ENCODE measurements around the gene NCDN. TPM values are rescaled to one million over a fixed set of nuclear protein-coding genes. Genes with fewer than 3 reads are reported as not detected.

Gene NCDN, protein sequence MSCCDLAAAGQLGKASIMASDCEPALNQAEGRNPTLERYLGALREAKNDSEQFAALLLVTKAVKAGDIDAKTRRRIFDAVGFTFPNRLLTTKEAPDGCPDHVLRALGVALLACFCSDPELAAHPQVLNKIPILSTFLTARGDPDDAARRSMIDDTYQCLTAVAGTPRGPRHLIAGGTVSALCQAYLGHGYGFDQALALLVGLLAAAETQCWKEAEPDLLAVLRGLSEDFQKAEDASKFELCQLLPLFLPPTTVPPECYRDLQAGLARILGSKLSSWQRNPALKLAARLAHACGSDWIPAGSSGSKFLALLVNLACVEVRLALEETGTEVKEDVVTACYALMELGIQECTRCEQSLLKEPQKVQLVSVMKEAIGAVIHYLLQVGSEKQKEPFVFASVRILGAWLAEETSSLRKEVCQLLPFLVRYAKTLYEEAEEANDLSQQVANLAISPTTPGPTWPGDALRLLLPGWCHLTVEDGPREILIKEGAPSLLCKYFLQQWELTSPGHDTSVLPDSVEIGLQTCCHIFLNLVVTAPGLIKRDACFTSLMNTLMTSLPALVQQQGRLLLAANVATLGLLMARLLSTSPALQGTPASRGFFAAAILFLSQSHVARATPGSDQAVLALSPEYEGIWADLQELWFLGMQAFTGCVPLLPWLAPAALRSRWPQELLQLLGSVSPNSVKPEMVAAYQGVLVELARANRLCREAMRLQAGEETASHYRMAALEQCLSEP
- total RNA-seq = 10 to 100 TPM; 31.3 to 36.0 TPM

DNA sequence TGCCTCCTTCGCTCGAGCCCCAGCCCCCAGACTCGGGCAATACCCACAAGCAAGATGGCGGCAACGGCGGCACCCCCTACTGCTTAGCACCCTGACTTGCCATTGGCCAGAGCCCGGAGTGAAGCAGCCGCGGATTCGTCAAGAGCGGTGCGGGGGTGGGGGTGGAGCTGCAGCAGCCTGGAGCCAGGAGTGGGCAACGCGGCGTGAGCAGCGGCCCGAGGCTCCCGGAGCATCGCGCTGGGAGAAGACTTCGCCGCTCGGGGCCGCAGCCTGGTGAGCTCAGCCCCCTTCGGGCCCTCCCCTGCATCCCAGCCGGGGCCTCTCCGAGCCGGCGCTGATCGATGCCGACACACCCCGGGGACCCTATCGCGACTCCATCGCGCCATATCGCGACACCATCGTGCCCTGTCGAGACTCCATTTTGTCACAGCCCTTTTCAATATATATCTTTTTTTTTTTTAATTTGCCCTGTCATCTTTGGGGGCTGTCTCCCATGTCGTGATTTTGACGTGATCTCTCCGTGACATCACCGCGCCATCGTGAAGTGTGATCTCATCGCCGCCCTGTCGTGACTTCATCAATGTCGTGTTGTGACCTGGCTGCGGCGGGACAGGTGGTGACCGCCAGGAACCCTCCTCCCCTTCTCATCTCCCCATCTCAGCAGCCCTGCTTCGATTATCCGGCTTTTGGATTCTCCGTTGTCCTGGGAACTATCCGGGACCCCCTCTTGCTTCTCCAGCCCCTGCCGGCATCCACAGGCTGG, at the start of gene NCDN:
Gene NCDN (plus strand): TSS at position 189 of the 763 bp plus-strand sequence. CDS start 392 bp downstream, at position 581.
- no peaks in the 10 kb centered on the region for H3K27me3 Mint-ChIP-seq
- H3K36me3 Mint-ChIP-seq = peaks cover 2% of the 10 kb centered on the region
- H3K27ac Mint-ChIP-seq = peak within 1 kb of the TSS; percentile 97
- H3K4me1 Mint-ChIP-seq = peaks cover 51% of the 10 kb centered on the region
- peak within 1 kb of the TSS; percentile 96 for H3K4me3 Mint-ChIP-seq
- DNase-seq = peak; percentile 96
- no peaks in the 10 kb centered on the region for H3K9me3 Mint-ChIP-seq

DNA sequence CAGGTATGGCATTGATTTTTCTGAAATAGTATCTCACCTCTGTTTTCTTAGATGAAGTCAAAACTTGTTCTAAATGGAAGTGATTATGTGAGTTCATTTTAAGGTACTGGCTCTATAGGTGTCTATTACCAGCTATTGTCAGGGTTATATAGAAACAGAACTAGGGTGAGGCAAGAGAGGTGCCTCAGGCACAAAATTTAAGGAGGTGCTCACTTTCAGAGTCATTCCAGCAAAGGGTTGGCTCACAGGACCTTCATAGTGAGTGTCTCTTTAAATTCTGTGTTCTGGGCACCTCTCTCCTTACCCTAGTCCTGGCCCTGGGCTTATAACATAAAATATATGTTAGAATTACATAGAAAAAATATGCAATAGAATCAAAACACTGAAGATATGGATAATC, 49.7 kb upstream of the NCDN start:
- Mint-ChIP-seq H3K36me3 (peaks cover 24% of the 10 kb centered on the region), H3K4me3 (no peak overlapping the region), H3K9me3 (no peaks in the 10 kb centered on the region), H3K4me1 (peaks cover 46% of the 10 kb centered on the region), H3K27ac (no peak overlapping the region), H3K27me3 (no peaks in the 10 kb centered on the region)
- no peak for DNase-seq

DNA sequence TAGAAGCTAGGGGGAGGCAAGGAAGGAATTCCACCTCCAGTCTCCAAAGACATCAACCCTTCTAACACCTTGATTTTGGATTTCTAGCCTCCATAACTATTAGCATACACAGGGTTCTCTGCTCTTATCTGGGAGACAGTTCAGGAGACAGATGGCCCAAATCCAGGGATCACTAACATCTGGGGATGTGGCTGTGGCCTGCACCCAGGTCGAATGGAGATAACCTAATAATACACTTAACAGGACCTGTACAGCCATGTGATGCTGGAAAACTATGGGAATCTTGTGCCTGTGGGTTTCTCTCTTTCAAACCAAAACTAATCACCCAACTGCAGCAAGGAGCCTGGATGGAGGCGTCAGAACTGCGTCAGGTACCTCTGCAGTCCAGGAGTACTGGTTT, 48.0 kb upstream of the NCDN start:
- no peak overlapping the region for H3K27ac Mint-ChIP-seq
- peaks cover 46% of the 10 kb centered on the region for H3K4me1 Mint-ChIP-seq
- no peak for DNase-seq
- no peak overlapping the region for H3K4me3 Mint-ChIP-seq
- peaks cover 2% of the 10 kb centered on the region for H3K9me3 Mint-ChIP-seq
- peaks cover 28% of the 10 kb centered on the region for H3K36me3 Mint-ChIP-seq
- no peaks in the 10 kb centered on the region for H3K27me3 Mint-ChIP-seq

DNA sequence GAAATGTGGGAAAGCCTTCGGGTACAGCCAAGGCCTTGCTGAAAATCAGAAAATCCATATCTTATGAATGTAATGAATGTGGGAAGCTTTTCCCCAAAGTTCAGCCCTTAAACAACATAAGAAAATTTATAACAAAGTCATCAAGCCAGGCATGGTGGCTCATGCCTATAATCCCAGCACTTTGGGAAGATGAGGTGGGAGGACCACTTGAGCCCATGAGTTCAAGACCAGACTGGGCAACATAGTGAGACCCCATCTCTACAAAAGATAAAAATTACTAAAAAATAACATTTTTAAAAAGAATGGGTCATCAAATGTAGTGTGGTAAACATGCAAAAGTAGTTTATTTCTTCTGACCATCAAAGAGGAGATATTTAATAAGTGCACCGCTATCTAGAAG, 46.3 kb upstream of the NCDN start:
- Mint-ChIP-seq H3K36me3 (peaks cover 36% of the 10 kb centered on the region), H3K27ac (no peak overlapping the region), H3K9me3 (peaks cover 16% of the 10 kb centered on the region), H3K27me3 (no peaks in the 10 kb centered on the region), H3K4me3 (no peak overlapping the region), H3K4me1 (peaks cover 36% of the 10 kb centered on the region)
- no peak for DNase-seq

DNA sequence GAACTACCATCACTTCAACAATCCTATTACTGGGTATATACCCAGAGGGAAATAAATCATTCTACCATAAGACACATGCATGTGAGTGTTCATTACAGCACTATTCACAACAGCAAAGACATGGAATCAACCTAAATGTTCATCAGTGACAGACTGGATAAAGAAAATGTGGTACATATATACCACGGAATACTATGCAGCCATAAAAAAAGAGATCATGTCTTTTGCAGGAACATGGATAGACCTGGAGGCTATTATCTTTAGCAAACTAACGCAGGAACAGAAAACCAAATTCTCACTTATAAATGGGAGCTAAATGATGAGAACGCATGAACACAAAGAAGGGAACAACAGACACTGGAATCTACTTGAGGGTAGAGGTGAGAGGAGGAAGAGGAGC, 39.4 kb upstream of the NCDN start:
- Mint-ChIP-seq H3K27me3 (no peaks in the 10 kb centered on the region), H3K4me1 (peaks cover 5% of the 10 kb centered on the region), H3K36me3 (peaks cover 44% of the 10 kb centered on the region)

DNA sequence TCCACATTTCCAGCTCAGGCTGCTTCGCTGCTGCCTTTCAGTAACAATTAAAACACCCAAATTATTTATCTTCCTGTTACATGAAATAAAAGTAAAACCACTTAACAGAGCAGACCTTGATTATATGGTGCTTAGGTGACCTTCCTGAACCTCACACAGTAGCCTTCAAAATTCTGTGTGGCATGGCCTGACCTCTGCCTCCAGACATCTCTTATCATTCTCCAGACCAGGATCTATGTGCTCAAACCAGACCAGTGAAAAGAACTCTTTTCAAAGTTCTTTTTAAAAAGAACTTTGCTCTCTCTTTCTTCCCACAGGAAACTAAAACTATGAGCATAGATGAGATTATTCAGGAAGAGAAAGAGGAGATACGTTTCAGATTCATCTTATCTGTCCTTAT, 38.2 kb upstream of the NCDN start:
- H3K4me1 Mint-ChIP-seq = peaks cover 5% of the 10 kb centered on the region
- H3K4me3 Mint-ChIP-seq = no peak overlapping the region
- no peaks in the 10 kb centered on the region for H3K27me3 Mint-ChIP-seq
- H3K9me3 Mint-ChIP-seq = peaks cover 32% of the 10 kb centered on the region
- no peak for DNase-seq
- peaks cover 44% of the 10 kb centered on the region for H3K36me3 Mint-ChIP-seq
- no peak overlapping the region for H3K27ac Mint-ChIP-seq

More for the DNA sequence above, 39.4 kb upstream of the NCDN start:
- Mint-ChIP-seq H3K27ac (no peak overlapping the region), H3K9me3 (peaks cover 32% of the 10 kb centered on the region), H3K4me3 (no peak overlapping the region)
- no peak for DNase-seq

DNA sequence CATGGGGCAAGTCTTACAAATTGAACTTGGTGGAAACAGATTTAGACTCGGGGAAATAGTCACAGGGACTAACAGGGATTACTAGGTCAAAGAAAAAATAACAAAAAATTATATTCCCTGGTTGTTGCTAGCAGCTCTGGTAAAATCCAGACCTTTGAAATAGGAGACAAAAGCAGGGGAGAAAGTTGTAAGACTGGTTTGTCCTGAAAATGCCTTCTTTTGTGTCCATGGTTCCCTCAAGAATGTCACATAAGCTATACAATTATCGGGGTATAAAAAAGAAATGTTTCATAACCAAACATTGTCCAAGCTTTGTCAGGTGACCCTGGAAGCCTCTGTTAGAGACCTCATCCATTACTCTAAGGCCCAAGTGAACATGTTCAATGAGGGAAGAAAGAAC, 33.5 kb upstream of the NCDN start:
- peaks cover 24% of the 10 kb centered on the region for H3K9me3 Mint-ChIP-seq
- H3K27ac Mint-ChIP-seq = no peak overlapping the region
- H3K4me1 Mint-ChIP-seq = peaks cover 5% of the 10 kb centered on the region
- no peak for DNase-seq
- H3K36me3 Mint-ChIP-seq = peaks cover 31% of the 10 kb centered on the region
- no peak overlapping the region for H3K4me3 Mint-ChIP-seq
- H3K27me3 Mint-ChIP-seq = no peaks in the 10 kb centered on the region

DNA sequence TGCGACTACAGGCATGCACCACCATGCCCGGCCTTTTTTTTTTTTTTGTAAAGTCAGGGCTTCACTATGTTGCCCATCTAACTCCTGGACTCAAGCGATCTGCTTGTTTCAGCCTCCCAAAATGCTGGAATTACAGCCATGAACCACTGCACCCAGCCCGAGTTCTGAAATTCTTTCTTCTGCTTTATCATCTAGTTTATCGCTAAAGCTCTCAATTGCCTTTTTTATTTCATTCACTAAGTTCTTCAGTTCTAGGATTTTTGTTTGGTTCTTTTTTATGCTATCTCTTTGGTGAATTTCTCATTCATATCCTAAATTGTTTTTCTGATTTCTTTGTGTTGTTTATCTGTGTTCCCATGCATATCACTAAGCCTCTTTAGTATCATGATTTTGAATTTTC, 27.4 kb upstream of the NCDN start:
- peaks cover 28% of the 10 kb centered on the region for H3K9me3 Mint-ChIP-seq
- peaks cover 6% of the 10 kb centered on the region for H3K4me1 Mint-ChIP-seq
- no peak overlapping the region for H3K27ac Mint-ChIP-seq
- peaks cover 45% of the 10 kb centered on the region for H3K36me3 Mint-ChIP-seq
- H3K4me3 Mint-ChIP-seq = no peak overlapping the region
- no peak for DNase-seq
- no peaks in the 10 kb centered on the region for H3K27me3 Mint-ChIP-seq

DNA sequence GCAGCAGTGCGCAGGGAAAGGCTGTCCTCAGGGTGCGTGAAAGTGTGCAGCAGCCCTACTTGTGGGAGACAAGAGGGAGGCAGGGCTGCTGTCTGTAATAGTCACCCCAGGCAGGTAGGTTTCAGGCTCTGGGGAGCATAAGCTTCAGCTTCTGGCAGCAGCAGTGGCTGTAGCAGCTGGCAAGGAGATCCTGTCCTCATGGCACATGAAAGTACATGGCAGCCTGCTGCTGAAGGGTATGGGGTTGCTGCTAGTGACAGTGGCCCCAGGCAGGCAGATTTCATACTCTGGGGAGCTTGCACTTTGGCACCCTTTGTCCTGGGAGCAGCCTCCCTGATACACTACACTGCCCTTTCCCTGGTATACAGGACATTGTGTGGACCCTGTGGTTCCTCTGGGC, 26.7 kb upstream of the NCDN start:
- peaks cover 14% of the 10 kb centered on the region for H3K4me1 Mint-ChIP-seq
- H3K9me3 Mint-ChIP-seq = peaks cover 23% of the 10 kb centered on the region
- peak overlapping the region; percentile 35 for H3K27ac Mint-ChIP-seq
- peaks cover 39% of the 10 kb centered on the region for H3K36me3 Mint-ChIP-seq
- DNase-seq = no peak
- H3K27me3 Mint-ChIP-seq = no peaks in the 10 kb centered on the region
- H3K4me3 Mint-ChIP-seq = no peak overlapping the region

DNA sequence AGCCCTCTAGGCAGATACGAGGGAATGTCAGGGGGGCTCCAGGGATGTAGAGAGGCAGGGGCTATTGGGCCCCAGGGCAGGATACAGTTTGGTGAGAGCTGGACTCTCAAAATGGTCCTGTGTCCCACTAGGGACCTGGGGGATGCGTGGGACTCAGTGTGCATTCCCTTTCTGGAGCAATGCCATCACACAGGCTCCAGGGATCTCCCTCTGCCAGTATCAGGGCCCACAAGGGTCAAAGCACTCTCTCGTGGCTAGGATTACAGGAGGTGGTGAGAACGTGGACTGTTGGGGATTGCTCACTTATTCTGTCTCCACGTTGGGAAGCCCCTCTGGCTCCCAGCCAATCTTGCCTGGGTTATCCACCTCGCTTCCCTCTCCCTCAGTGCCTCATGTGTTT, 26.2 kb upstream of the NCDN start:
- Mint-ChIP-seq H3K4me1 (peaks cover 18% of the 10 kb centered on the region), H3K27ac (no peak overlapping the region), H3K36me3 (peaks cover 40% of the 10 kb centered on the region), H3K4me3 (no peak overlapping the region), H3K27me3 (no peaks in the 10 kb centered on the region), H3K9me3 (peaks cover 23% of the 10 kb centered on the region)
- no peak for DNase-seq

DNA sequence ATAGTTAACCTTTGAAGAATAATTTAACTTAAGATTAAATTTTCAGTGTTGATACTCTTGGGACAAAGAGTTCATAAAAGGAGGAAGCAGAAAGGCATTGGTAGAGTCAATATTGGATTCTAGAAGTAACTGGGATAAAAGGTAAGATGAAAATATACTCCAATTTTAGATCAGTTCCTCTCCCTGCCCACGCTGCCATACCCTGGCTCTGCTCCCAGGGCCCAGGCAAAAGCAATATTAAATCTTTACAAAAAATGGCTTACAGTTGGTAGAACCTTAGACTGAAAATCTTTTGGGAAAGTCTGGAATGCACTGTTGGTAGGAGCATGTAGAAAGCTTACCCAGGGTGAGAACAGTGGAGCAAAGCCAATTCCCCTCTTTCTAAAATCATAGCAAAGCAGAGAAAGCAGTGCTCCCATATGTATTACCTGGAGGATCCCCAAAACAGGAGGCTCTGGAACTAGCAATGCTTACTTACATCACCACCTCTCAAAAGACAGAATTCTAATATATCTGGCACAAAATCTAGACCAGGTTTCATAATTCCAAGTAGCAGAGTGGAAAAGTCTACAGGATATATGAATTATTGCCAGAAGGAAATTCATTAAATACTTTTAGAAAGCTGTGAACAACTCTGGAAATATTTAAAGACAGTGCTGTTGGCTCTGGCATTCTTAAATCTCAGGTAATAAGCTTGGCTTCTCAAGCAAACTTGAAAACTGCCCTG, 24.9 kb upstream of the NCDN start:
- peaks cover 17% of the 10 kb centered on the region for H3K9me3 Mint-ChIP-seq
- peaks cover 30% of the 10 kb centered on the region for H3K4me1 Mint-ChIP-seq
- H3K27me3 Mint-ChIP-seq = no peaks in the 10 kb centered on the region
- H3K36me3 Mint-ChIP-seq = peaks cover 36% of the 10 kb centered on the region
- no peak for DNase-seq
- H3K4me3 Mint-ChIP-seq = no peak overlapping the region
- H3K27ac Mint-ChIP-seq = no peak overlapping the region

DNA sequence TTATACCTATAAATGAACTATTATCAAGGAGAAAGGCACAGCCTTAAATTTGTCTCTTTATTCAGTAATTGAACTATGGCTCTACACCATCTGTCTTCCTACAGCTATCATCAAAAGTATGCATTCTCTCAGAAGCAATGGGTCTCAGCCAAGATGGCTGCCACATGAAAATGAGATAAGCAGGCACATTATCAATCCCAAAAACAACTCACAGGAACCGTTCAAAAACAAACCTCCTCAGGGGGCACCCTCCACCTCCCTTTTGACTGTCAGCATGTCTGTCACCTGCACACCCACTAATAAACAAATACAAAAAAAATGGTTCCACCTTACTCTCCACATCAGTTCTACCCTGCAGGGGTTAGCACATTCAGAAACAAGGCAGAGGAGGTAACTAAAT, 24.0 kb upstream of the NCDN start:
- Mint-ChIP-seq H3K27ac (no peak overlapping the region), H3K4me1 (peaks cover 36% of the 10 kb centered on the region), H3K36me3 (peaks cover 32% of the 10 kb centered on the region), H3K4me3 (no peak overlapping the region), H3K27me3 (no peaks in the 10 kb centered on the region), H3K9me3 (peaks cover 13% of the 10 kb centered on the region)
- no peak for DNase-seq

DNA sequence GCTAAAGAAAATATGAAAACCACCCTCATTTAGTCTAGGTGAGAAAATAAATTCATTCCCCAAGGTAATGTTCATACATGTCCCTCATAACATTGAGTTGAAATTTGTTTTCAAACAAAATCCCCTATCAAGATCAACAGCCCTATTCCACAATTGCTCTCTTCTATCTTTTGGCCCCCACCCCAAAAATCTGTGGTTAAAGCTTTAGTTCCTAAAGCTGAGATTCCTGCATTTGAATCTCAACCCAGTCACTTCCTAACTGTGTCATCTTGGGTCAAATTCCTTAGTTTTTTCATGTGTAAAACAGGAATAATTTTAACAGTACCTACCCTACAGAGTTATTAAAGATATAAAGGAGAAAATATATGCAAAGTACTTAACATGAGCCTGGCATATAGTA, 22.4 kb upstream of the NCDN start:
- H3K4me1 Mint-ChIP-seq = peaks cover 51% of the 10 kb centered on the region
- H3K27ac Mint-ChIP-seq = no peak overlapping the region
- H3K36me3 Mint-ChIP-seq = peaks cover 21% of the 10 kb centered on the region
- H3K9me3 Mint-ChIP-seq = peaks cover 3% of the 10 kb centered on the region
- no peaks in the 10 kb centered on the region for H3K27me3 Mint-ChIP-seq
- no peak overlapping the region for H3K4me3 Mint-ChIP-seq
- DNase-seq = no peak

DNA sequence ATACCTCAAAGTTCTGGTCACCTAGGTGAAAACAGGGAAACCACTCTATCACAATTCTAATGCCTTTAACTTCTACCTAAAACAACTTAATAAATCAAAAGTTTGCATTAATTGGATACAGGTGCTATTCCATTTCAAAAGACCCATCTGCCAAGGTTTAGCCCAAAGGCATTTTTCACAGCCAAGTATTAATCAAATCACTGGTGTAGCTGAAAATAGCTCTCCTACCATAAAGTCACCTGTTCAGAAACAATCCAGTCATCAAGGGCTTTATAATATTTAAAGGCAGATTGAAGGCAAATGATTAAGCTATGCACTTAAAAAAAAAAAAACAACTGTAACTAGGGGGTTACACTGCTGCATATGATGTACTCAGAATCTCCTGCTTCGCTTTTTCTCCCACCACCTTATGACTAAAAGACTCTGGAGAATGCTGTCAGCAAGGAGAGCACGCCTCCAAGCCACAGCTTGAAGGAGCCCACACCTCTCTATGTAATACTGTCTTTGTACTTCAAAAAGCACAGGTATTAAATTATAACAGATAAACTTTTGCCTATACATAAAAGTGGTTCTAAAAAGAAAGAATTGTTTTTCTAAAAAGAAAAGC, 20.9 kb upstream of the NCDN start:
- peak overlapping the region; percentile 29 for H3K27ac Mint-ChIP-seq
- no peaks in the 10 kb centered on the region for H3K27me3 Mint-ChIP-seq
- no peak overlapping the region for H3K4me3 Mint-ChIP-seq
- H3K36me3 Mint-ChIP-seq = peaks cover 19% of the 10 kb centered on the region
- H3K4me1 Mint-ChIP-seq = peaks cover 60% of the 10 kb centered on the region
- no peaks in the 10 kb centered on the region for H3K9me3 Mint-ChIP-seq
- no peak for DNase-seq
